Measurements from ENCODE around the gene TSTD2.

GRCh38 chr9:97602430-97602829, 30.7 kb downstream of the TSTD2 start:
- TF ChIP-seq, protein P1, sequence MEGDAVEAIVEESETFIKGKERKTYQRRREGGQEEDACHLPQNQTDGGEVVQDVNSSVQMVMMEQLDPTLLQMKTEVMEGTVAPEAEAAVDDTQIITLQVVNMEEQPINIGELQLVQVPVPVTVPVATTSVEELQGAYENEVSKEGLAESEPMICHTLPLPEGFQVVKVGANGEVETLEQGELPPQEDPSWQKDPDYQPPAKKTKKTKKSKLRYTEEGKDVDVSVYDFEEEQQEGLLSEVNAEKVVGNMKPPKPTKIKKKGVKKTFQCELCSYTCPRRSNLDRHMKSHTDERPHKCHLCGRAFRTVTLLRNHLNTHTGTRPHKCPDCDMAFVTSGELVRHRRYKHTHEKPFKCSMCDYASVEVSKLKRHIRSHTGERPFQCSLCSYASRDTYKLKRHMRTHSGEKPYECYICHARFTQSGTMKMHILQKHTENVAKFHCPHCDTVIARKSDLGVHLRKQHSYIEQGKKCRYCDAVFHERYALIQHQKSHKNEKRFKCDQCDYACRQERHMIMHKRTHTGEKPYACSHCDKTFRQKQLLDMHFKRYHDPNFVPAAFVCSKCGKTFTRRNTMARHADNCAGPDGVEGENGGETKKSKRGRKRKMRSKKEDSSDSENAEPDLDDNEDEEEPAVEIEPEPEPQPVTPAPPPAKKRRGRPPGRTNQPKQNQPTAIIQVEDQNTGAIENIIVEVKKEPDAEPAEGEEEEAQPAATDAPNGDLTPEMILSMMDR (IDR thresholded peaks at IDR 0.05; ENCODE audit: low read length) = no peak
- TF ChIP-seq EZH2 (optimal IDR thresholded peaks at IDR 0.05; ENCODE audit: low read depth, low read length) (no peak), EZH2phosphoT487 (IDR thresholded peaks at IDR 0.05; ENCODE audit: low read length) (no peak)

Data from MM.1S (cell line).